Lung (tissue), 12 donors: ENCODE results near the gene ANGPTL4. TPM values are rescaled to one million over a fixed set of nuclear protein-coding genes. Genes with fewer than 3 reads are reported as not detected.

ENCODE experiments used
- ATAC-seq: fragments of 200-7000 bp; cut with Tn5 transposase; one replicate; pipeline ENCODE4 v1.9.1; 2020; ENCODE audit warnings: moderate number of reproducible peaks; ENCODE audit not compliant: insufficient read depth, low FRiP score
- DNase-seq, 3 donors: peaks; one replicate each; pipeline ENCODE4 v3.0.0-alpha.2; 2013 to 2017
- H3K27ac ChIP-seq, 2 donors: one replicate each; pipeline ENCODE4 v1.5.1; 2013; ENCODE audit warnings: mild to moderate bottlenecking in 2 of 2, moderate library complexity in 2 of 2, control low read depth in 1 of 2, inconsistent platforms in 1 of 2, low read depth in 1 of 2, low read length in 1 of 2
- H3K27me3 ChIP-seq, 3 donors: one replicate each; pipeline ENCODE4 v1.5.1; 2013; ENCODE audit warnings: low read length in 2 of 3; ENCODE audit not compliant: control insufficient read depth in 3 of 3, insufficient read depth in 3 of 3
- H3K36me3 ChIP-seq, 4 donors: one replicate each; pipeline ENCODE4 v1.5.1; 2013; ENCODE audit warnings: low read length in 4 of 4, mild to moderate bottlenecking in 1 of 4, moderate library complexity in 1 of 4; ENCODE audit not compliant: control insufficient read depth in 4 of 4, insufficient read depth in 4 of 4
- H3K4me1 ChIP-seq, 5 donors: one replicate each; pipeline ENCODE4 v1.5.1; 2013; ENCODE audit warnings: low read length in 5 of 5, mild to moderate bottlenecking in 2 of 5, moderate library complexity in 1 of 5; ENCODE audit not compliant: control insufficient read depth in 5 of 5, insufficient read depth in 5 of 5
- H3K4me3 ChIP-seq: one replicate; pipeline ENCODE4 v1.5.1; 2013; ENCODE audit warnings: mild to moderate bottlenecking, control low read depth, moderate library complexity
- H3K9ac ChIP-seq, 2 donors: one replicate each; pipeline ENCODE4 v1.5.1; 2013; ENCODE audit warnings: low read length in 2 of 2, control low read depth in 1 of 2; ENCODE audit not compliant: insufficient read depth in 1 of 2
- H3K9me3 ChIP-seq, 4 donors: one replicate each; pipeline ENCODE4 v1.5.1; 2013; ENCODE audit warnings: low read length in 3 of 4, mild to moderate bottlenecking in 1 of 4, moderate library complexity in 1 of 4; ENCODE audit not compliant: control insufficient read depth in 4 of 4, insufficient read depth in 3 of 4
- WGBS, 2 donors: extraction: QIAGEN DNeasy Blood & Tissue Kit; methylation state at CpG; one replicate each; pipeline ENCODE4 v1.1.7; 2013; 5-methylcytosine and 5-hydroxymethylcytosine counted together
- polyA plus RNA-seq, 2 donors: library from polyadenylated mRNA; stranded (reverse); fragments of 200-250 nt; gene quantifications; one replicate each; pipeline ENCODE4 v1.2.1, GENCODE V29; 2013
- total RNA-seq, 2 donors: library from RNA; depleted of rRNA in 1 of 2; stranded (reverse); fragments of >200 nt in 1 of 2; gene quantifications; one replicate each; pipeline ENCODE4 v1.2.1, GENCODE V29; 2014 to 2021
- TF ChIP-seq, protein P1 (sequence below): IDR thresholded peaks from 2 replicates; pipeline ENCODE4 v1.5.1; 2012; ENCODE audit warnings: mild to moderate bottlenecking; ENCODE audit errors: control extremely low read depth, extremely low read depth
- donor health status: control.
- donor health status: control.
- donor health status: Bipolar disorder and iron deficiency.
- donor health status: healthy.
- donor health status: DM: yes; HTN: yes; CAD: no.

Gene ANGPTL4
- total and polyA plus RNA-seq, 4 donors, result 4.4 to 96.3 (median 12.6) TPM

DNA sequence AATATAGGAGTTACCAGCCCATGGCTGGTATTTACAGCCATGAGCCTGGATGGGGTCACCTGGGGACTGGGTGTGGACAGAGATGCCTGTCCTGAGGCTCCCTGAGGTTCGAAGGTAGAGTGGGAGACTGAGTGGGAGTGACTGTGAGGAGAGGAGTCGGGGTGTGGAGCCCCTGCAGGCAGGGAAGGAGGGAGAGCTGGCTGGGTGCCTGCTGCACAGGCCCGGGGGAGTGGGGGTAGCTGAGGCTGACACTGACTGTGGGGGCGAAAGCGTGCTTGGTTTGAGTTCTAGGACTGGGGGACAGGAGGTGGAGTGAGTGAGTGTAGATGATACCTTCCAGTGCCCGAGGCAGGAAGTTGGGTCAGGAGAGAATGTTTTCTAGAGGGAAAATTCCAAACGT is 33.3 kb downstream of the ANGPTL4 start:
- TF ChIP-seq, protein P1, sequence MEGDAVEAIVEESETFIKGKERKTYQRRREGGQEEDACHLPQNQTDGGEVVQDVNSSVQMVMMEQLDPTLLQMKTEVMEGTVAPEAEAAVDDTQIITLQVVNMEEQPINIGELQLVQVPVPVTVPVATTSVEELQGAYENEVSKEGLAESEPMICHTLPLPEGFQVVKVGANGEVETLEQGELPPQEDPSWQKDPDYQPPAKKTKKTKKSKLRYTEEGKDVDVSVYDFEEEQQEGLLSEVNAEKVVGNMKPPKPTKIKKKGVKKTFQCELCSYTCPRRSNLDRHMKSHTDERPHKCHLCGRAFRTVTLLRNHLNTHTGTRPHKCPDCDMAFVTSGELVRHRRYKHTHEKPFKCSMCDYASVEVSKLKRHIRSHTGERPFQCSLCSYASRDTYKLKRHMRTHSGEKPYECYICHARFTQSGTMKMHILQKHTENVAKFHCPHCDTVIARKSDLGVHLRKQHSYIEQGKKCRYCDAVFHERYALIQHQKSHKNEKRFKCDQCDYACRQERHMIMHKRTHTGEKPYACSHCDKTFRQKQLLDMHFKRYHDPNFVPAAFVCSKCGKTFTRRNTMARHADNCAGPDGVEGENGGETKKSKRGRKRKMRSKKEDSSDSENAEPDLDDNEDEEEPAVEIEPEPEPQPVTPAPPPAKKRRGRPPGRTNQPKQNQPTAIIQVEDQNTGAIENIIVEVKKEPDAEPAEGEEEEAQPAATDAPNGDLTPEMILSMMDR, result no peak
- Histone ChIP-seq H3K27me3 (no peaks in the 10 kb centered on the region), H3K4me3 (no peak overlapping the region), H3K9ac (no peak overlapping the region), H3K4me1 (peaks cover 5 to 30% (median 12%) of the 10 kb centered on the region in 5 donors), H3K9me3 (no peaks in the 10 kb centered on the region), H3K36me3 (peaks cover 0 to 18% (median 11%) of the 10 kb centered on the region in 4 donors), H3K27ac (no peak overlapping the region)
- DNase-seq (no peak), ATAC-seq (no peak)
- 57 to 77% methylated on average over 7 of the region's 7 CpGs for WGBS, 2 donors

DNA sequence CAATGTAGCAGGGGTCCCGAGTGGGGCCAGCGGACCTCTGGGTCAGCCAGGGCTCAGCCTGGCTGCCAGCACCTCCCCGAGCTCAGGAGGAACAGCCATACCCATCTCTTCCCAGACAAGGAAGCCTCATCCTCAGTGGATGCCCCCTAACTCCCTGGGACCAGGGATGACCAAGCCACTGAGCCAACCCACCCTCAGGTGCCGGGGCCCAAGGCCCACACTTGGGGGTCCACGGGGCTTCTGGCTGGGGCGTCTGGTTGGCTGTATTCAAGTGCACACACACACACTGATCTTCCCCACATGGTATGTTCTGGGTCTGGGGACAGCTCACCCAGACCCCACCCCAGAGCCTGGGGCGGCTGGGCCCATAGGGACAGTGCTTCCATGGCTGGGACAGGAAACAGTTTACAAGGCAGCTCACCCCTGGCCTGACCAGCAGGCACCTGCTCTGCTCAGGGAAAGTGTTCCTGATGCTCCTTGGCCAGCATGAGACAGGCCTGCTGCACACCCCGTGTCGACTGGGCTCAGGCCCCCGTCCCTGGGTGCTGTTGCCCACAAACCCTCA is 33.9 kb downstream of the ANGPTL4 start:
- DNase-seq (no peak), ATAC-seq (no peak)
- TF ChIP-seq, protein P1, result no peak
- H3K4me3 ChIP-seq, result no peak overlapping the region
- H3K27ac ChIP-seq, result no peak overlapping the region
- peaks cover 0 to 21% (median 14%) of the 10 kb centered on the region in 4 donors for H3K36me3 ChIP-seq
- H3K9ac ChIP-seq, result no peak overlapping the region
- H3K27me3 ChIP-seq, result no peaks in the 10 kb centered on the region
- H3K4me1 ChIP-seq, result peaks cover 5 to 29% (median 10%) of the 10 kb centered on the region in 5 donors
- H3K9me3 ChIP-seq, result no peaks in the 10 kb centered on the region
- 84 to 92% methylated on average over 10 of the region's 10 CpGs for whole genome bisulfite sequencing, 2 donors

DNA sequence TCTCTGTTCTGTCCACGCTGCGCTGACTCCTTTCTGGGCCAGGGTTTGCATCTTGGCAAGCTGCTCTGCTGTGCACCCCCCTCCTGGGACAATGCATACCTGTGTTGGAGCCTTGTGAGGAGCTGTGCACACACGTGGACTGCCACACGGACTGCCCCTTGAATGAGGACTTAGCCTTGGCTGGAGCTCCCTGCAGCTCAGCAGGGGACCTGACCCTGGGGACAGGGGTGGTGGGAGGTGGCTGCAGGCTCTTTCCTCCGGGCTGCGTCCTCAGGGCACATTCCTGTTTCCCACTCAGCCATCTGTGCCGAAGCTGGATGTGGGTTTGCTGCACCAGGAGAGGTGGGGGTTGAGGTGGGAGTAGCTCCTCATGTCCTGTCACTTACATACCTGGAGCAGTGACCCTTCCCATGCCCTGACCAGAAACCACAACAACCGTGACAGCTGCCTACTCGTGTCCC is 34.4 kb downstream of the ANGPTL4 start:
- Histone ChIP-seq H3K9ac (no peak overlapping the region), H3K27me3 (no peaks in the 10 kb centered on the region), H3K9me3 (no peaks in the 10 kb centered on the region), H3K27ac (no peak overlapping the region), H3K36me3 (peaks cover 0 to 24% (median 16%) of the 10 kb centered on the region in 4 donors), H3K4me1 (peaks cover 5 to 25% (median 8%) of the 10 kb centered on the region in 5 donors), H3K4me3 (no peak overlapping the region)
- DNase-seq (no peak), ATAC-seq (no peak)
- TF ChIP-seq, protein P1, result no peak
- WGBS, 2 donors, result 55 to 82% methylated on average over 9 of the region's 9 CpGs
